ENCODE data around the gene NHS. TPM values are rescaled to one million over a fixed set of nuclear protein-coding genes. Genes with fewer than 3 reads are reported as not detected.

Gene NHS
- total RNA-seq, 4 donors from 2014 or later, result 5.0 to 8.7 (median 6.2) TPM

- no peak for DNase-seq (ENCODE audit: extremely low spot score)
These were observed 119.2 kb downstream of the NHS start for GRCh38 chrX:17494216-17494615.

GRCh38 chrX:17495052-17495451 is 120.1 kb downstream of the NHS start:
- 65% methylated on average over 2 of the region's 2 CpGs for WGBS
- TF ChIP-seq POLR2A (IDR thresholded peaks at IDR 0.05; ENCODE audit: low read depth) (no peak), POLR2AphosphoS5 (IDR thresholded peaks at IDR 0.05) (no peak), EP300 (IDR thresholded peaks at IDR 0.05) (no peak), CTCF (IDR thresholded peaks at IDR 0.05) (no peak)
- no peak for DNase-seq (ENCODE audit: extremely low spot score)
- H3K36me3 ChIP-seq, result no peaks in the 10 kb centered on the region
- H3K4me3 ChIP-seq, result no peak overlapping the region
- intact Hi-C loops (cut with DNase I), result no loop called here
- no peaks in the 10 kb centered on the region for H3K27me3 ChIP-seq
- no peaks in the 10 kb centered on the region for H3K9me3 ChIP-seq
- H3K4me1 ChIP-seq, result peaks cover 0 to 4% (median 0%) of the 10 kb centered on the region in 4 donors
- H3K27ac ChIP-seq (replicated peaks in 1 of 4), result no peak overlapping the region

More at GRCh38 chrX:17494216-17494615, 119.2 kb downstream of the NHS start:
- Histone ChIP-seq H3K4me3 (no peak overlapping the region), H3K4me1 (peaks cover 0 to 4% (median 0%) of the 10 kb centered on the region in 4 donors), H3K36me3 (no peaks in the 10 kb centered on the region), H3K9me3 (no peaks in the 10 kb centered on the region), H3K27ac (replicated peaks in 1 of 4) (no peak overlapping the region), H3K27me3 (no peaks in the 10 kb centered on the region)
- intact Hi-C loops (cut with DNase I), result no loop called here
- WGBS, result 63% methylated on average over 1 of the region's 1 CpG
- TF ChIP-seq POLR2AphosphoS5 (IDR thresholded peaks at IDR 0.05), result no peak
- TF ChIP-seq CTCF (IDR thresholded peaks at IDR 0.05), result no peak
- no peak for TF ChIP-seq POLR2A (IDR thresholded peaks at IDR 0.05; ENCODE audit: low read depth)
- no peak for TF ChIP-seq EP300 (IDR thresholded peaks at IDR 0.05)

- Histone ChIP-seq H3K27ac (replicated peaks in 1 of 4) (no peak overlapping the region), H3K27me3 (no peaks in the 10 kb centered on the region), H3K4me3 (no peak overlapping the region), H3K4me1 (peaks cover 0 to 4% (median 0%) of the 10 kb centered on the region in 4 donors), H3K9me3 (no peaks in the 10 kb centered on the region), H3K36me3 (no peaks in the 10 kb centered on the region)
- intact Hi-C loops (cut with DNase I), result no loop called here
- WGBS, result 50% methylated on average over 1 of the region's 1 CpG
- TF ChIP-seq CTCF (IDR thresholded peaks at IDR 0.05) (no peak), POLR2A (IDR thresholded peaks at IDR 0.05; ENCODE audit: low read depth) (no peak), EP300 (IDR thresholded peaks at IDR 0.05) (no peak), POLR2AphosphoS5 (IDR thresholded peaks at IDR 0.05) (no peak)
- DNase-seq (ENCODE audit: extremely low spot score), result no peak
These were observed 121.4 kb downstream of the NHS start for GRCh38 chrX:17496407-17496806.

GRCh38 chrX:17497193-17497592 is 122.2 kb downstream of the NHS start:
- TF ChIP-seq POLR2A (IDR thresholded peaks at IDR 0.05; ENCODE audit: low read depth) (no peak), POLR2AphosphoS5 (IDR thresholded peaks at IDR 0.05) (no peak), EP300 (IDR thresholded peaks at IDR 0.05) (no peak), CTCF (IDR thresholded peaks at IDR 0.05) (no peak)
- no peak overlapping the region for H3K27ac ChIP-seq (replicated peaks in 1 of 4)
- peaks cover 0 to 4% (median 0%) of the 10 kb centered on the region in 4 donors for H3K4me1 ChIP-seq
- H3K4me3 ChIP-seq, result no peak overlapping the region
- no peak for DNase-seq (ENCODE audit: extremely low spot score)
- H3K36me3 ChIP-seq, result no peaks in the 10 kb centered on the region
- no peaks in the 10 kb centered on the region for H3K27me3 ChIP-seq
- WGBS, result 56% methylated on average over 2 of the region's 2 CpGs
- intact Hi-C loops (cut with DNase I), result no loop called here
- no peaks in the 10 kb centered on the region for H3K9me3 ChIP-seq

DNA sequence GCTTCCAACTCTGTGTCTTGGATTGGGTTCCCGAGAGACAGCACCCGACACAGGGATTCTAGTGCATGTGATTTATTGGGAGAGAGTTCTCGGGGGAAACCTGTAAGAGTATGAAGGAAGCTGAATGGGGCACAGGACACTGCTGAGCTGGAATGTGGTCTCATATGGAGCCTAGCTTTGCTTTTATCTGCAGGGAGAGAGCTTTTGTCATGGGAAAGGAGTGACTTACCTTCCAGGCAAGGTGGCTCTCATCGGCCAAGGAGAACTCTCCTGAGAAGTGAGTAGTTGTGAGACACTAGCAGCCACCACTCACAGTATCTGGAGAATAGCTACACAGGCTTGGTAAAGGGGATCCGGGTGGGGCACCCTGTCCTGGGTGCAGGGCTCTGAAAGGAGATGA is 124.5 kb downstream of the NHS start:
- H3K27ac ChIP-seq (replicated peaks in 1 of 4), result no peak overlapping the region
- H3K27me3 ChIP-seq, result no peaks in the 10 kb centered on the region
- H3K4me1 ChIP-seq, result peaks cover 0 to 4% (median 0%) of the 10 kb centered on the region in 4 donors
- intact Hi-C loops (cut with DNase I), result no loop called here
- H3K4me3 ChIP-seq, result no peak overlapping the region
- H3K36me3 ChIP-seq, result no peaks in the 10 kb centered on the region
- TF ChIP-seq POLR2A (IDR thresholded peaks at IDR 0.05; ENCODE audit: low read depth) (no peak), CTCF (IDR thresholded peaks at IDR 0.05) (no peak), POLR2AphosphoS5 (IDR thresholded peaks at IDR 0.05) (no peak), EP300 (IDR thresholded peaks at IDR 0.05) (no peak)
- whole genome bisulfite sequencing, result 85% methylated on average over 5 of the region's 5 CpGs
- DNase-seq (ENCODE audit: extremely low spot score), result no peak
- no peaks in the 10 kb centered on the region for H3K9me3 ChIP-seq

Data from esophagus muscularis mucosa (tissue), 4 donors.